ENCODE results near the gene CGB3.

The CGB3 gene

GRCh38 chr19:49016067-49016839 lies 7.9 kb downstream of the CGB3 start:
- no peak for DNase-seq (ENCODE audit: extremely low spot score)
- TF ChIP-seq, protein P1, sequence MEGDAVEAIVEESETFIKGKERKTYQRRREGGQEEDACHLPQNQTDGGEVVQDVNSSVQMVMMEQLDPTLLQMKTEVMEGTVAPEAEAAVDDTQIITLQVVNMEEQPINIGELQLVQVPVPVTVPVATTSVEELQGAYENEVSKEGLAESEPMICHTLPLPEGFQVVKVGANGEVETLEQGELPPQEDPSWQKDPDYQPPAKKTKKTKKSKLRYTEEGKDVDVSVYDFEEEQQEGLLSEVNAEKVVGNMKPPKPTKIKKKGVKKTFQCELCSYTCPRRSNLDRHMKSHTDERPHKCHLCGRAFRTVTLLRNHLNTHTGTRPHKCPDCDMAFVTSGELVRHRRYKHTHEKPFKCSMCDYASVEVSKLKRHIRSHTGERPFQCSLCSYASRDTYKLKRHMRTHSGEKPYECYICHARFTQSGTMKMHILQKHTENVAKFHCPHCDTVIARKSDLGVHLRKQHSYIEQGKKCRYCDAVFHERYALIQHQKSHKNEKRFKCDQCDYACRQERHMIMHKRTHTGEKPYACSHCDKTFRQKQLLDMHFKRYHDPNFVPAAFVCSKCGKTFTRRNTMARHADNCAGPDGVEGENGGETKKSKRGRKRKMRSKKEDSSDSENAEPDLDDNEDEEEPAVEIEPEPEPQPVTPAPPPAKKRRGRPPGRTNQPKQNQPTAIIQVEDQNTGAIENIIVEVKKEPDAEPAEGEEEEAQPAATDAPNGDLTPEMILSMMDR (IDR thresholded peaks at IDR 0.05; ENCODE audit: control extremely low read depth, extremely low read depth, low read depth, missing control alignments), result no peak
- POLR2A ChIA-PET, result interaction anchor here (0.6 kb wide), 2 partner anchors 23 to 135 kb away, joined by 3 to 4 read pairs; partner anchors contain the start of gene RUVBL2
- CTCF ChIA-PET, result interaction anchor here (0.5 to 1.6 kb wide), 2 partner anchors 16 to 44 kb away, joined by 3 to 4 read pairs; no protein-coding TSS in a partner anchor

DNA sequence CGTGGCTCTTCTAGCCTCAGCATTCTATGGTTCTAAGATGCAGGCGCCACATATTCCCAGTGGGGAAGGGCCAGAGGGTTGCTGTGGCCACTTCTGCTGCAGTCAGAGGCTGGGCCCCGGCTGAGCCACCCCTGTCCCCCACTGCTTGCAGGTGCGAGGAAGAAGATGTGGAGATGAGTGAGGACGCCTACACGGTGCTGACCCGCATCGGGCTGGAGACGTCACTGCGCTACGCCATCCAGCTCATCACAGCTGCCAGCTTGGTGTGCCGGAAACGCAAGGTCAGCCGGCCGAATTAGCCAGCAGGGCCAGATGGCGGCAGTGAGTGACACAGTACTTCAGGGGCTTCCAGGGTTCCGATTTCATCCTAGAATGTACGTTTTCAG lies 9.3 kb downstream of the CGB3 start:
- CTCF ChIA-PET, result interaction anchor here (1.5 to 3.5 kb wide), 3 partner anchors 15 to 22 kb away, joined by 4 to 36 read pairs (median 8); partner anchors contain the start of genes GYS1 and RUVBL2

GRCh38 chr19:49014123-49014869 lies 9.8 kb downstream of the CGB3 start:
- no peak for DNase-seq (ENCODE audit: extremely low spot score)
- POLR2A ChIA-PET, result interaction anchor here (0.6 to 0.8 kb wide), 3 partner anchors 10 to 431 kb away, joined by 3 to 7 read pairs (median 6); no protein-coding TSS in a partner anchor
- TF ChIP-seq, protein P1 (IDR thresholded peaks at IDR 0.05; ENCODE audit: control extremely low read depth, extremely low read depth, low read depth, missing control alignments), result no peak
- CTCF ChIA-PET, result interaction anchor here (1.5 to 3.5 kb wide), 2 partner anchors 15 to 21 kb away, joined by 8 to 36 read pairs; partner anchors contain the start of genes GYS1 and RUVBL2

More for the DNA sequence above, 9.3 kb downstream of the CGB3 start:
- no peak for DNase-seq (ENCODE audit: extremely low spot score)
- TF ChIP-seq, protein P1 (IDR thresholded peaks at IDR 0.05; ENCODE audit: control extremely low read depth, extremely low read depth, low read depth, missing control alignments), result no peak
- POLR2A ChIA-PET, result no interaction called here

DNA sequence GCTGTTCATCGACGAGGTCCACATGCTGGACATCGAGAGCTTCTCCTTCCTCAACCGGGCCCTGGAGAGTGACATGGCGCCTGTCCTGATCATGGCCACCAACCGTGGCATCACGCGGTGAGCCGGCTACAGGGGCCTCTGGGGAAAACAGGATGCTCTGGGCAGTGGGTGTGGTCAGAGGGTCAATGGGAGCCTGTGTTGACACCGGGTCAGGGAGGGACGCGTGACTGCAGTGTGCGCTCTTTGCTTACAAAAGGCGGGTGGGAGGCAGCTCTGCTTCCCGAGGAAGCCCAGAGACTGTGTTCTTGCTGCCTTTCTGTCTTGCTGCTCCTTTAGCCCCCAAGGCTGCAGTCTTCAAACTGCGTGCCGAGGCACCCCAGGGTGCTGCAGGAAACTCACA lies 12.9 kb downstream of the CGB3 start:
- TF ChIP-seq, protein P1 (IDR thresholded peaks at IDR 0.05; ENCODE audit: control extremely low read depth, extremely low read depth, low read depth, missing control alignments), result no peak
- no peak for DNase-seq (ENCODE audit: extremely low spot score)
- ChIA-PET CTCF (interaction anchor here (3.5 to 3.9 kb wide), 2 partner anchors 12 to 13 kb away, joined by 36 to 45 read pairs; no protein-coding TSS in a partner anchor), POLR2A (no interaction called here)

DNA sequence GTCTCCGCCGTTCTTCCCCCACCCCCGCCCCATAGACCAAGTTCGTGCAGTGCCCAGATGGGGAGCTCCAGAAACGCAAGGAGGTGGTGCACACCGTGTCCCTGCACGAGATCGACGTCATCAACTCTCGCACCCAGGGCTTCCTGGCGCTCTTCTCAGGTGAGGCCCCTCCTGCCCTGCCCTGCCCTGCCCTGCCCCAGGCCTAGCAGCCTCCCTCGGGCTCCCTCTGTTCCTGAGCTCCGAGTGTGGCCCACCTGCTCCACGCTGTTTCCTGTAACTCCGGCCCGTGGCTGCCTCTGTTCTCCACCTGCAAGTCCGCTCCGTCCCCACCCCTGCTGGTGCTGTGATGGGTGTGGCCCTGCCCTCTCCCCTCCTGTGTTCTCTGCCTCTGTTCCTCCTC lies 13.7 kb downstream of the CGB3 start:
- CTCF ChIA-PET, result interaction anchor here (0.9 to 3.9 kb wide), 4 partner anchors 12 to 136 kb away, joined by 3 to 45 read pairs (median 7); partner anchors contain the start of genes GYS1 and RUVBL2
- TF ChIP-seq, protein P1 (IDR thresholded peaks at IDR 0.05; ENCODE audit: control extremely low read depth, extremely low read depth, low read depth, missing control alignments), result no peak
- POLR2A ChIA-PET, result no interaction called here
- DNase-seq (ENCODE audit: extremely low spot score), result no peak

- ChIA-PET POLR2A (interaction anchor here (0.6 kb wide), 1 partner anchor 1783 kb away, joined by 7 read pairs; no protein-coding TSS in a partner anchor), CTCF (interaction anchor here (0.9 to 3.9 kb wide), 5 partner anchors 9 to 136 kb away, joined by 3 to 45 read pairs (median 11); partner anchors contain the start of genes GYS1 and RUVBL2)
- TF ChIP-seq, protein P1 (IDR thresholded peaks at IDR 0.05; ENCODE audit: control extremely low read depth, extremely low read depth, low read depth, missing control alignments), result no peak
- DNase-seq (ENCODE audit: extremely low spot score), result no peak
Observed at GRCh38 chr19:49009828-49010227, 14.3 kb downstream of the CGB3 start.
